GM12874 (cell line): ENCODE data around the gene SPINK6.

Source experiments
- TF ChIP-seq, protein P1 (sequence below): IDR thresholded peaks from 2 replicates; pipeline ENCODE4 v1.5.1; 2011; ENCODE audit warnings: low read depth, mild to moderate bottlenecking, control low read depth, low read length, moderate library complexity; ENCODE audit not compliant: insufficient read depth

Gene SPINK6

DNA sequence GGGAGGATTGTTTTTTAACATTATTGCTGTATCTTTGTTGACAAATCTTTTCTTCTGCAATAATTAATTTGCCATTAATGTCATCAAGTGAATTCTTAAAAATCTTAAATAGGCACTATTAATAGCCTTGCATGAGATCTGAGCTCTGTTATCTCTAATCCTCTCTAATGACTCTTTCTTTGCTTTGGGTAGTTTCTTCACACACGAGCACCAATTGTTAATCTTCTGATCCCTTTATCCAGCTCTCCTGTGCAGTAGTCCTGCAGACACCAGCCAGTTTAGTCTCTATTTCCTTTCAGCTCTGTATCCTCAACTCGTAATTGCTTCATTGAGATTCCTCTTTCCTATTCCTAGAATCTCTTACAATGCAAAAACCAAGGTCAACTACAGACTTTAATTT is 26.4 kb upstream of the SPINK6 start:
- TF ChIP-seq, protein P1, sequence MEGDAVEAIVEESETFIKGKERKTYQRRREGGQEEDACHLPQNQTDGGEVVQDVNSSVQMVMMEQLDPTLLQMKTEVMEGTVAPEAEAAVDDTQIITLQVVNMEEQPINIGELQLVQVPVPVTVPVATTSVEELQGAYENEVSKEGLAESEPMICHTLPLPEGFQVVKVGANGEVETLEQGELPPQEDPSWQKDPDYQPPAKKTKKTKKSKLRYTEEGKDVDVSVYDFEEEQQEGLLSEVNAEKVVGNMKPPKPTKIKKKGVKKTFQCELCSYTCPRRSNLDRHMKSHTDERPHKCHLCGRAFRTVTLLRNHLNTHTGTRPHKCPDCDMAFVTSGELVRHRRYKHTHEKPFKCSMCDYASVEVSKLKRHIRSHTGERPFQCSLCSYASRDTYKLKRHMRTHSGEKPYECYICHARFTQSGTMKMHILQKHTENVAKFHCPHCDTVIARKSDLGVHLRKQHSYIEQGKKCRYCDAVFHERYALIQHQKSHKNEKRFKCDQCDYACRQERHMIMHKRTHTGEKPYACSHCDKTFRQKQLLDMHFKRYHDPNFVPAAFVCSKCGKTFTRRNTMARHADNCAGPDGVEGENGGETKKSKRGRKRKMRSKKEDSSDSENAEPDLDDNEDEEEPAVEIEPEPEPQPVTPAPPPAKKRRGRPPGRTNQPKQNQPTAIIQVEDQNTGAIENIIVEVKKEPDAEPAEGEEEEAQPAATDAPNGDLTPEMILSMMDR, result no peak

DNA sequence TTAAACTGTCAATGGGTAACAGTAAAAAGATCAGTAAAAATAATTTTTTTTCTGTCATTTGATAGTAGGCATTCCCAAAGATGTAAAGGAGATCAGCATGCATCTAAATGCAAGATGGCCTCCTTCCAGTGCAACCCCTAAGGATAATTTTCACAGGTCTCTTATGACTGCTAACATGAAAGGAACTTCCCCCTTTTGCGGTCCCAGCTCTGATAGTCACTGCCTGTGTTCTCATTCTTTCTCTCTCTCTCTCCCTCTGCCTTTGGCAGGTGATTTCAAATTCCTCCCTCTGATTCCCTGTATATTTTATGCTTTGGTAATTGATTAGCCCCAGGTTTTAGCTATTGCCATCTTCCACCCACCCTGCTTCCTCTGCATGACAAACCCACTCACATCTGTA is 25.6 kb upstream of the SPINK6 start:
- TF ChIP-seq, protein P1, result no peak

DNA sequence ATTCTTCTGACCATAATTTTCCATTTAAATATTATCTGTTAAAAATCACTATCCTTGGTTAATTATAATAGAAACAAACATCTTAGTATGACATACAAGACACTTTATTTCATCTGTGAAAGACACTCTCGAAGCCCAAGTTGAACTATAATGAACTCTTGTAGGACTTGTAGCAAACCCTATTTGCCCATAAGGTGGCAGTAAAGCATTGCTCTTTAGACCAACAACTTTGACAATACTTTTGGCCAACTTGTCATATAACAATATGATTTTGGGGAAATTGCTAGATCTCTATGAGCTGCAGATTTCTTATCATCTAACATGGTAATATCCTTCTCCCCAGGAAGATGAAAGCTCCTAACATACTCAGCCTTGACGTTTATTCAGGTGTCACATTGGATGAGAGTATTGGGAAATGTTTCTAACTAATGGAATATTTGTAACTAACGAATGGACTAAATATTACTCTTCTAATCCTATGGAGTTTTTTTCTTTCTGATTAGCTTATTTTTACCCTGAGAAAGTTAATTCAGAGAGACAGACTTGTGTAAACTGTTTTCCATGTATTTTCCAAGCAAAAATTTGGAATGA is 23.5 kb upstream of the SPINK6 start:
- TF ChIP-seq, protein P1, result peak; percentile 39; the same call in 1 of the 2 replicates

DNA sequence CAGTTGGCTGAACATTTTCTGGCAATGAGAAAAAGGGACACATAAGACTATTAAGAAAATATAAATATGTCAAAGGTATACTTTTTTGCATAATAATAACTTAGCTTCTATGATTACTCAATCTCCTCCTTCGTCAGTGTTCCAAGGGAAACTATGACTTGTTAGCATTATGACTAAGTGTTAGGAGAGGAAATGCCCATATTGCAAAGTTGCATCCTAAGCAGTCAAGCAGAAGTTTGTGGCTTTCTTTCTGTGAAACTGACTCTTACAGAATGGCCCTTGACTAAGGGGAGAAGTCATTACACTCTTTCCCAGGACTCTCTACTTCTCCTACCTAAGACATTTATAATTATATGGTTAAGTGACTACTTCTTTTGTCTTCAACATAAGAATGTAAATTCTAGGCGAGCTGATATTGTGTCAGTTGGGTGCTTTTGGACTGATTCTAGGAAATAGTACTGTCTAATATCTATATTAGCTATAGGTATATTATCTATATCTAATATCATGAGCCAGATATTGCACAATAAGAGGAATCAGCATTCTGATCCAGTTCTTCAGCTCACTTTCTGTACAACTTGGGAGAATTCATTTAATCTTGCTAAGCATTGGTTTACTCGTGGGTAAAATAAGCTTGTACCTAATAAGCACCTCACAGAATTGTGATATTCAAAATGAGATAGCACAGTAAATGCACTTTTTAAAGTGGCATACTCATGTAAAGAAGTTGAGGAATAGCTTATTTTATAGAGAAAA is 16.4 kb upstream of the SPINK6 start:
- TF ChIP-seq, protein P1, result no peak

DNA sequence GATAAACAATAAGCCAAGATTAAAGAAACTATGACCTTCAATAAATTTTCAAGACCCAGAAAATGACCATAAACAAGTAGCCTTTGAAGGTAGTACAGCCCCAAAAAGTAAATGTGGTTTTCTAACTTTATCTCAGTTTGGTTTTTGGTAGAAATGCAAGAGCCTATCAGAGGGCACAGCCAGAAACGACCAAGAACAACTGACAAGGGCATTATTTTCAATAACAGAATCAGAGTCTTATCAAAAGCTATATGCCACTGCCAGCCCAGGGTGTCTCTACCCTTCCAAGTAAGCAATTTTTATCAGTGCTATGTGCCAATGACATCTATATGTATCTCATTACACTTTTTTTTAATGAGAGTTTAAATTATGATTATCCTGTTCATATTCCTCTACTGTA is 11.8 kb upstream of the SPINK6 start:
- TF ChIP-seq, protein P1, result no peak

DNA sequence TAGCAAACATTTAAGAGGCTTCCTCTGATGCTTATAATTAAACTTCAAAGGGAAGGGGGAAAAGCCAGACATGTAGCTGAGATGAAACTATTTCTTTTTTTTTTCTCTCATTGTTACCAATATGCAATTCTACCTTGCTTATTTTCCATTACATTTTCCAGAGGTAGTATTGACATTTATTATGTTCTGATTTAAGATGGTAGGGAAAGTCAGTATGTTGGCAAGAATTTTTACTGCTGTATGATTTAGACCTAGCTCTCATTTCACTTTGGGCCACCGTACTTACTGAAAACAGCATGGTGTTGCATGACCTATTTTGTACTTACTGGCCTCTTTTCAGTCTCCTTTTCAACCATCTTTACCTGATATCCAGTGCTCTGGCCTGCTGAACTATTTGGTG is 9.6 kb upstream of the SPINK6 start:
- TF ChIP-seq, protein P1, result no peak

DNA sequence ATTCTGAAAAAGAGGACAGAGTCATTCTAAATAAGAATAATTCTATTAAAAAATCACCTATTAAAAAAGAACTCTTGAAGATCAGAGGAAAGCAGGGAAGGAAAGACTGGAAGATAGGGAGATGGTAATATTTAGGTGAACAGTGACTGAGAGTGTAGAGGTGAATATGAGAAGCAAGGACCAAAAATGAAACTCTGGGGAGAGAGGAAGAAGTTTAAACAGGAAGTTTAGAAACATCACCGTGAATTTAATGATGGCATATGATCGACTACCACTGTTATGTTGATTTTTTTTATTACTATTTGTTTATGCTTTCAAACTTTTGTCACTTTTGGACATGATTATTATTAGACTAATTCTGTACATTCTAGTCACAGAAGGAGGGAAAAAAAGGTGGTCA is 1.7 kb upstream of the SPINK6 start:
- TF ChIP-seq, protein P1, result no peak
